NCI-H2196 (cell line): Measurements from ENCODE around the gene ATXN1.

Experiments used
- DNase-seq: peaks from one replicate; lab custom pipeline; 2025; ENCODE audit not compliant: unreplicated experiment; lab: John Stamatoyannopoulos, UW

Gene ATXN1

DNA sequence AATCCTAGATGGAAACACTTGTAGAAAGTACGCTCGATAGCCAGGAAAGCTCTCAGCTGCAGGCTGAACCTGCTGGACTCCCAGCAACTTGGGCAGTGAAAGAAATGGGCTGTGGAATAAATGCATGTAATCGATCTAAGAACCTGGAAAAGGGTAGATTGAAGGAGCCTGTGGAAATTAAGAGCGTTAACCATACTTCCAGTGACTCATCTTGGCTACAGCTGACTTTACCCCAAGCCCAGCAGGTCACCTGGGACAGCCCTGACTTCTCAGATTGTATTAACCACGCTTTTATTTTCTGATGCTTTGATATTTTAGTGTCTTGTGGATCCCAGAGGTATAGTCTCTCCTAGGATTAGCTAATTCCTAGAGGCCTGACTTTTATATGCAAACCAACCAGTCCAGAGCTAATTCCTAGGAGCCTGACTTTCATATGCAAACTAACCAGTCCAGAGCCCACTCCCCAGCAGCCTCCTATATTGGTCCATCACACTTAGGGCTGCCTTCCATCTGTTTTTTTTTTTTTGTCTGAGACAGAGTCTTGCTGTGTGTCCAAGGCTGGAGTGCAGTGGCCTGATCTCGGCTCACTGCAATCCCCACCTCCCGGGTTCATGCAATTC, 436.5 kb downstream of the ATXN1 start:
- no peak for DNase-seq

DNA sequence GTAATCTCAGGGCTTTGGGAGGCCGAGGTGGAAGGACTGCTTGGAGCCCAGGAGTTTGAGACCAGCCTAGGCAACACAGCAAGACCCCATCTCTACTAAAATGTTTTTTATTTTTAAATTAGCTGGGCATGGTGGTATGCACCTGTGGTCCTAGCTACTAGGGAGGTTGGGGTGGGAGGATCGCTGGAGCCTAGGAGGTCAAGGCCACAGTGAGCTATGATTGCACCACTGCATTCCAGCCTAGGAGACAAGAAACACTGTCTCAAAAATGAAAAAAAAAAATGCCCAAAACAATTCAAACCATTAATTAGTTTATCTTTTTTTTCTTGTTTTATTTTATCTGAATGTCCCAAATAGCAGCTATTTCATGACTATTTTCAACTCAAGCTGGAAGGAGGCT, 437.1 kb downstream of the ATXN1 start:
- no peak for DNase-seq

DNA sequence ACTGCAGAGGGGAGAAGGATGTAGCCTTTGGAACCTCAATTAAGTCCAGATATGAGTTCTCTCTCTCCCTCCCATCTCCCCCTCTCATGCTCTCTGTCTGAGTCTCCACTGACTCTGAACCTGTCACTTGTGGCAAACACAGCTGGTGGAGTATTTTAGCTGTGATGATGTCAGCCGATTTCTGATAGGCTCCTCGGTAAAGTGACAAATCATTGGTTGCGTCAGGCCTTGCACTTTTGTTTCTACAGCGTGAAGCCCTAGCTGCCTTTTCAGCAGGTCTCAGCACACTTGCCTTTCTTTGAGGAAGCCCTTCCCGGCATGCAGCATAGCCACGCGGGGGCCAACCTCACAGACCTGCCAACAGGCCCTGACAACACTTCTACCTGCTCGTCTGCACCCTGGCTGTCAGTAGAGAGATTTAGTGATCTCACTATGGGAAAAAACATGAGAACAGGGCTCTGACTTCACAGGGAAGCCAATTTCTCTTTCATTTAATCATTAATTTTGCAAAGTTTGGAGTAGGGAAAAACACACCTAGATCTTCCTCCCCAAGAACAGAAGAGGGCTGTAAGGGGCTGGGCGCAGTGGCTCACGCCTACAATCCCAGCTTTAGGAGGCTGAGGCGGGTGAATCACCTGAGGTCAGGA, 438.5 kb downstream of the ATXN1 start:
- DNase-seq: peak; percentile 83

DNA sequence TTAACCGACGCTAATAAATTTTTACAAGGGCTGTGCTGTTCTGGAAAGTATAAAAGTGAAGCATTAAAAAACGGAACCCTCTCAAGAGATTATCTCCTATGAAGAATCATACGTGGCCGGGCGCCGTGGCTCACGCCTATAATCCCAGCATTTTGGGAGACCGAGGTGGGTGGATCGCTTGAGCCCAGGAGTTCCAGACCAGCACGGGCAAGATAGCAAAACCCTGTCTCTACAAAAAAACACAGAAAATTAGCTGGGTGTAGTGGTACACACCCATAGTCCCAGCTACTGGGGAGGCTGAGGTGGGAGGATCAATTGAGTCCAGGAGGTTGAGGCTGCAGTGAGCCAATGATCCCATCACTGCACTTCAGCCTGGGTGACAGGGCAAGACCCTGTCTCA, 439.4 kb downstream of the ATXN1 start:
- DNase-seq: no peak

DNA sequence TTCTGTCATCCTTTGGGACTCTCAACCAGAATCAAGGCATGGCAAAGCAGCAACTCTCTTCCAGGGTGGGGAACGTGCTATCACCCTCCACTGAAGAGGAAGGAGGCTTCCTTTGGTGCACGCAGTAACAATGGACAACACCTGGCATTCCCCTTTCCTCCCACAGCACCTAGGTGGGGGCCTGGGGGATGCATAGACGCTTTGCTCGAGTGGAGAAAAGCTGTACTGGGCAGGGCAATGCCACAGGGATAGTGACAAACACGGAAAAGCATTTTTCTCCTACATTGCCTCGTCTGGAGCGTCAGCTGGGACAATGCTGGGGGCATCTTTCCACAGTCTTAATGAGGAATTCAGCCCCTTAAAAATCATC, 439.9 kb downstream of the ATXN1 start:
- DNase-seq: no peak

DNA sequence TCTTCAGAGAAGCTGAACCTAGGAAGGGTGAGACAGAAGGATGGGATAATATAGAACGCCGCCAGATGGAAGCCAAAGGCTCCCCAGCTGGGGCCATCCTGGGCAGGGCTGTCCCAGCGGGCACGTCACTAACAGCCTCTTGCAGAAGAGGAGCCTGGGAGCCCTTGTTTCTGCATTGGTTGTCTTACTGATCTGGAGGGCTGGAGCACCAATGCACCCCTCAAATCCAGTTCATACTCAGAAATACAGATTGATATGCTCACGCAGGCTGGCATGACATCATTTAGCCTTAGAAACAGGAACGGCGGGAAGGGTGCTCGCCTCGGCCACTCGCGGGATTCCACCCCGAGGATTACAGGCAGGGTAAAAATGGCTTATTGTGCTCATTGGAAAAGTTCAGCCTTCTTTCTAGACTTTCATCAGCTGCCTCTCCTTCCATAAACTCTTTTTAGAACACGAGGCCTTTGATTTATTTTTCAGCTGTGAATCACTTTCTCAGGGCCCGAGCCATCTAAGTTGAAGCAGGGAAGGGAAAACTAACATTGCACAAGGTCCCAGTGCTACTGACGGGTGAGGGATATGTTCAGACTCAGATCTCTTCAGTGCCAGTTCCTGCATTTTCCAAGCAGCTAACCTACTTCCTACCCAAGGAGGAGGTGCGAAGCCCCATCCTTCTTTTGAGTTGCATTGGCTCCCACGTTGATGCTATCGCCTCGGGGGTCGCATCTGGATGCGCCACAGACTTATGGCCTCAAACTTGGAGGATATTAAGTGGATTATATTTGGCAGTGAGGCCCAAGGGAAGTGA, 440.5 kb downstream of the ATXN1 start:
- DNase-seq: no peak

DNA sequence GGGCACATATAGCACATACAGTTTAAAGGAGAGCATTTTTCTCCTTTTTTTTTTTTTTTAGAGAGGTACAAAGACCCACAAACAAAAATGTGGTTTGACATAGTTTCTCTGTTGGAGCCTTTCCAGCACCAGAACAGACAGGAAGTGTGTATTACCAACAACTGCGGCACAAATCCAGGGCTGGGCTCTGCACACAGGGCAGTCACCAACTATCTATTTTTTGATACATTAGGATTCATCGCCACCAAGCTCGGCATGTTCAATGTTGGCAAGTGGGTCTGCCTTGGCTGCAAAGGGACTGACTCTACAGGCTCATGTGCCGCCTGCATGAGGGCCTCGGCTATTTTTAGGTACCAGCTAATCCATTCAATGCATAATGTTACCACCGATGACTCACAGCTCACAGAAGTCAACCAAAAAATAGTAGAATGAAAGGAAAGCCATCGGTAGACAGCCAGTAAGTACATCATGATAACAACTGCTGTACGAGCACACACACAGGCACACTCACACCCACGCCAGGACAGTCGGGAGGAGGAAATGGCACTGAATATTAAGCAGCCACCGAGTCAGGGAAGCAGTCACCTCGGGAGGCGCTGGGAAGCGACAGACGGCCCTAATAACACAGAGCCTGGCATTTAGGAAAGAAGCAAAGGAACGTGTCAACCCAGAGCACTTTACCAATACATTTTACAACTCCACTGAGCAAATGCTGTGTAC, 441.3 kb downstream of the ATXN1 start:
- peak; percentile 43 for DNase-seq

DNA sequence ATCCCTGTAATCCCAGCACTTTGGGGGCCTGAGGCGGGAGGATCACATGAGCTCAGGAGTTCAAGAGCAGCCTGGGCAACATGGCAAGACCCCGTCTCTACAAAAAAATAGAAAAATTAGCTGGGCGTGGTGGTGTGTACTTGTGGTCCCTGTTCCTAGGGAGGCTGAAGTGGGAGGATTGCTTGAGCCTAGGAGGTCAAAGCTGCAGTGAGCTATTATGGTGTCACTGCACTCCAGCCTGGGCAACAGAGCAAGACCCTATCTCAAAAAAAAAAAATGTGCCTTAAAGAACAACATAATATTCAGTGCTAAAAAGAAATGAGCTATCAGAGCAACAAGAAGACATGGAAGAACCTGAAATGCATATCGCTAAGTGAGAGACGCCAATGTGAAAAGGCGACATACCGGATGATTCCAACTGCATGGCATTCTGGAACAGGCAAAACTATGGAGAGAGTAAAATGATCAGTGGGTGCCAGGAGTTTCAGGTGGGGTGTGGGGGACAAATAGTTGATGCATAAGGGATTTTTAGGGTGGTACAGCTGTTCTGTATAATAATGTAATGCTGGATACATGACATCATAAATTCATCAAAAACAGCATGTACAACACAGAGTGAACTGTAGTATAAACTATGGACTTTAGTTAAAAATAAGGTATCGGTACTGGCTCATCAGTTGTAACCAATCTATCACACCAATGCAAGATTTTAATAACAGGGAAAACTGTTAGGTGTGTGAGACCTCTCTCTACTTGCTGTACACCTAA, 442.1 kb downstream of the ATXN1 start:
- DNase-seq: no peak

DNA sequence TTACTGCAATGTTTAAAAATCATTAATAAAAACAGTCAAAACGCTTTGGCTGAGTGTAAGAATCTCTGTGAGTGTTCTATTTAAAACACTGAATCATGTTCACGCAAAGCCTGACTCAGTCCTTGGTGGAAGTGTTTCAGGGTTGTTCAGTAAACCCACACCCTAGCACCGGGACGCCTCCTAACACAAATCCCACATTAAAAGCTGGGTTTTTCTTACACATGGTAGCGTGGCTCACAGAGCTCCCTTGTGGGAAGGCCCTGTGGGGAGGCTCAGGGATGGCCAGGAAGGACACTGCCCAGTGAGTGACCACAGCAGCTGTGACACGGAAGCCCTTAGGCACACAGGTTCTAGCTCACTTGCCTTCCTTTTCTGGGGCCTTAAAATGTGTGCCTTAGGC, 442.7 kb downstream of the ATXN1 start:
- DNase-seq: no peak

DNA sequence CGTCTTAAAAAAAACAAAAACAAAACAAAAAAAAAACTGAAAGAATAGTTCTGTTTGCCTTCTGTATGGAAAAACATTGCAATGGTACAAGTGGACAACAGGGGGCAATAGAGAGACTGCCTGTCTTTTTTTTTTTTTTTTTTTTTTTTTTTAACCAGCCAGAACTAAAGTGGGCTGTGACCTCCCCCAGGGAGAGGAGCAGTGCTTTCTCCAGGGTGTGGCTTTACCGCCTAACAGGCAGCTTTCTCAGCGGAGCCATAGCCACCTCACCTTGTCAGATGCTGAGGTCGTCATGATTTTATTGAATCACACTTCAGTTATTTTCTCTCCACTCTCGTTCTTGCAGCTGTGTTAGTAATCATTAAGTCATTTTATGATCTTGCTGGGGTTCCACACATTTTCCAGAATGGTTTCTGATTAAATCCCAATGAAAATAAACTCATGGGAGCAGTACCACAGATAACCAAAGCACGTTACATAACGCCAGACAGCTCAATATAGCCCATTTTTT, 444.5 kb downstream of the ATXN1 start:
- peak; percentile 26 for DNase-seq

DNA sequence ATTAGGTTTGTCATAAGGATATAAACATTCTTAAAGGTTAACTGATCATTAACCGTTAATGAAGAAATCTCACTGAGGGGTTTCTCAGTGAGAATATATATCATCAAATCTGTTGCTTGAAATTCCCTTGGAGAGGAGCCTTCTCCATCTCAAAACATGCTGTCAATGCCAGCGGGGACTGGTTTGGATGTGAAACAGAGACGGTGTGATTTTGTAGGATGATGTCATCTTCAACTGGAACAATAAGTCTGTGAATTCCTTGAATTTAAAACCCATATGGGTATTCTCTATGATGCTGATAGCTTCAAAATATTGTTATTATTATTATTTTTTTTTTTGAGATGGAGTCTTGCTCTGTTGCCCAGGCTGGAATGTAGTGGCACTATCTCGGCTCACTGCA, 447.0 kb downstream of the ATXN1 start:
- DNase-seq: no peak

DNA sequence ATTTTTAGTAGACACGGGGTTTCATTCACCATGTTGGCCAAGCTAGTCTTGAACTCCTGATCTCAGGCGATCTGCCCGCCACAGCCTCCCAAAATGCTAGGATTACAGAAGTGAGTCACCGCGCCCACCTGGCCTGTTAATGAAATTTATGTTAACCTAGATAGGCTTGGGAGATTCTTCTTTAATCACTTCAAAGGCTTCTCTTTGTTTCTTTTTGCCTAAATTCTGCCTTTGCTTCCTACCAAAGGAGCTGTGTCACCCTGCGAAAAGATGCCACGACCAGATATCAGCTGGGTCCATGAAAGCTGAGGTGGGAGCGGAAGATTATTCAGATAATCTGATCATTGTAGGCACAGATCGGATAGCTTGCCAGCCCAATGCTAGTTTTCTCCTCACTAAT, 447.5 kb downstream of the ATXN1 start:
- DNase-seq: no peak

DNA sequence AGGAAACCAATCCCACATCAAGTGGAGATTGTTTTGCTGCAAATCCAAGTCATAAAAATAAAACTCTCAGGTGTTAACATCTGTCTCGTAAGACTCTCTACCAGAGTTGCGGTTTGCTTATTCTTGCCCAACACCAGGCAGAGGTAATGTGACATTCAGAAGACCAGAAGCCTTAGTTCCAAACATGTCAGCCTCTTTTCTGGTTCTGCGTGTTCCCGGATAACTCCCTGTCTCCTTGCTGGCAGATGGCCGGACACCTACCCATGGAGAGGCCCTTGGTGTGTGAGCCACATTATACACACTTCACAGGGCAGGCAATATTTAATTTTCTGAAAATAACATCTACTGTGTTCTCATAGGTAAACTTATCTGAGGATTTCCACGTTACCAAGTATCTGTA, 449.5 kb downstream of the ATXN1 start:
- no peak for DNase-seq

DNA sequence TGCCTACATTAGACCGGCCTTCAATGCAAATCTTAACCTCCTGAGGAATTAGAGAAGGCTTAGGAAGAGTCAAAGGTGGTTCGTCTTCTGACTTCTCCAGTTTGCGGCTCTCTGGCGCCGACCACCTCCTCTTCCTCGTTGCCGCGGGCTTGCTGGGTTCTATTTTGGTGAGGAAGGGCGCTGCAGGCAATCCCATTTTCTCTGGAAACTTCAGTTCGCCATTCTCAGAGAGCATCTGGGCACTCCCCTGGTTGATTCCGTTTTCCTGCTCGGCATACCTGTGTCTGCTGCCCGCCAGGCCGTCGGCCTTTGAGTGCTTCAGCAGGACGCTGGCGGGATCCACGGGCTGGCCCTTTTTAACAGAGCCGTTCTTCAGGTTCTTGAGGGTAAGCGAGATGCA, 454.9 kb downstream of the ATXN1 start:
- DNase-seq: no peak

DNA sequence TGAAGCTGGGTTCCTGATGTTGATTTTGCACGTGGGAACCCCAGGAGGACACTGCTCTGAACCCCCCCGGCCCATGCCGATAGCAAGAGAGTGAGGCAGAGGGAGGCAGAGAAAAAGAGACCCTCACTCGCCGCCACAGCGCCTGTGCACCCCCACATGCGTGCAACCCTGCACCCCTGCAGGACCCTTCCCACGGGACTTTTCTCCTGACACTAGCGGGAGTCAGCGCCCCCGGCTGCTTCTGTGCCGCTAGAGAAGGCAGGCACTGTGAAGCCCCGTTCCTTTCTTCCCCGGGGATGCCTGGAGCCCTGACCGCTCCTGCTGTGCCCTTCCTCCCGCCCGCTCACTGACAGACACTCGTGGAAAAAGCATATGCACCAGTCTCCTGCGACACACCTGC, 455.5 kb downstream of the ATXN1 start:
- DNase-seq: no peak

DNA sequence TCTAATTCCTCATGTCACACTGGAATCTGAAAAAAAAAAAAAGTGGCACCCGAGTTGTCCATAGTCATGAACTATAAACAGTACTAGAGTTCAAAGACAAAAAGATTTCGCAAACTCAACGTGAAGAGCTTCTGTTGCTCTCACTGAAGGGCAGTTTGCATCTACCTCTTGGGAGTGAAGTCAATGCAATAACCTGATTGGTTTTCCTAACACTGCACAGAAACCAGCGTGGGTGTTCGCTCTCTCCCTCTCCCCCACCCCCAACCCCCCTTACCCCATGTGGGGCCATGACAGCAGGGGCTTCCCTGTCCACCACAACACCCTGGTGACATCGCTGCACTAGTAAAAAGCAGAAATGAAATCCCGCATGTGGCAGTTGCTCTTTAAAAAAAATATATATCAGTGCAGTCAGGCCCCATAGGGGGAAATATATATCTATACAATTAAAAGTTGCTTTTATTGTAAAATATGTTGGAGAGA, 456.0 kb downstream of the ATXN1 start:
- no peak for DNase-seq

DNA sequence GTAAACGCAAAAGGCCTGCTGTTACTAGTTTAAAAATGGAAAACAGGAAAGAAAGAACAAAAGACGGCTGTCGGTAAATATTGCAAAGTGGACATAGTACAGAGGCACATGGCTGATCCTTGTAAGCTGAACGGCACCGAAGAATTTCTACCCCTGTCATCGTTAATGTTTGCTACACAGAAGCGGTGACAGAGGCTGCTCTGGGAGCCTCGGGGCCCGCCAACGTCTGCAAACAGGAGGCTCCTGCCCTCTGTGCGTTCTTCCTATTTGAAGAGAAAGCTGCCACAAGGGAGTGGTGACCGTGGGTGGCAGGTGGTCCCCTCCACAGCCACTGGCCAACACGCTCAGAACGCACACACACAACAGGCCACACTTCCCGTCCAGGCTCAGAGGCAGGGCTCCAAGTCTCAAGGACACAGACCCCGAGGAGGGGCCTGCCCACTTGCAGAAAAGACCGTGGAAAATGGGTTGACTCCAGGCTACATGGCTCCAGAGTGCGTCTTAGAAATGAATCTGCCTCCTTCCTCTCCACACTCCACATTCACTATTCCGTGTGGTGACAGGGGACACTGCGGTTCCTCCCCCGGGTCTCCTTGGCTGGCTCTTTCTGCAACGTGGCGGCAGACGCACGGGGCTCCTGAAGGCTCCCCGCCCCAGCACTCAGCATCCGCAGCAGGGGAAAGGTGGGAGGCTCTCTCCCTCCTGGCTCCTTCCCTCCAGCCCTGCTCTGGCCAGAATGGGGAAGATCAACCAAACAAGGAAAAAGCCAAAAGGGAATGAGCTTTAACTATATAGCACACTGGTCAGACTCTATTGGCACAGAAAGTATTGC, 458.3 kb downstream of the ATXN1 start:
- DNase-seq: no peak

DNA sequence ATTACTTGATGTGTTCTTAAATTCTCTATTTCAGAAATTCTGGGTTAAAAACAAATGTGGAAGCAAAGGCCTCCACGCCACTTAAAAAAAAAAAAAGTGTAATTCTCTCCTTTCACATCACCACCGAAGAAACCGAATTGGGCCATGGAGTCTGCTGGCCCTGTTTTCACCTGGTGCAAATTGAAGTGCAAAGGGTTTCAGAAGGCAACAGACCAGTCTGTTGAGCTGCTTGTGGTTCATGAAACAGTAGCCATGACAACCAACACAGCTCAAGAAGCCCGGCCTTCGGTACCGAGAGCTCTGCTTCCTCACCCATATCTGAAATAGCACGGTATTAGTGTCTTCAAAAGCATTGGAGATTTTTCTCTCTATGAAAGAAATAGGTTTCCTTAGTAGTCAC, 459.7 kb downstream of the ATXN1 start:
- peak; percentile 13 for DNase-seq

DNA sequence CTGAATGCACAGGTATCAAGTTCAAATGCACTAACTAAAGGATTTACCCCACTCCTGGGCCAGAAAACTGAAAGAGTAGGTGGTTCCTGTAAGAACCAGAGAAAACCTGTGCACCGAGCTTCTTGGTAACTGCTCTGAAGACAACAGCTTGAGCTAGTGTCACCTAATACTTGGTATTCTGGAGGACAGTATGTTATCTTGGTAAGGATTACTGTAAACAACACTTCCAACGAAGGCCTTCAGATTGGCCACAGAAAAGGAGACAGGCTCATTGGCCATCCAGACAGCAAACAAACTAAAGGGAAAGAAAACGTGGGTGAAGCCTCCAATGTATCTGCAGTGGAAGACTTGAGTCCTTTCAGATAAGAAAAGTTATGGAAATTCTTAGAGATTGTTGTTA, 461.4 kb downstream of the ATXN1 start:
- DNase-seq: no peak
